ENCODE data around the gene ELAC2.

The ELAC2 gene, protein sequence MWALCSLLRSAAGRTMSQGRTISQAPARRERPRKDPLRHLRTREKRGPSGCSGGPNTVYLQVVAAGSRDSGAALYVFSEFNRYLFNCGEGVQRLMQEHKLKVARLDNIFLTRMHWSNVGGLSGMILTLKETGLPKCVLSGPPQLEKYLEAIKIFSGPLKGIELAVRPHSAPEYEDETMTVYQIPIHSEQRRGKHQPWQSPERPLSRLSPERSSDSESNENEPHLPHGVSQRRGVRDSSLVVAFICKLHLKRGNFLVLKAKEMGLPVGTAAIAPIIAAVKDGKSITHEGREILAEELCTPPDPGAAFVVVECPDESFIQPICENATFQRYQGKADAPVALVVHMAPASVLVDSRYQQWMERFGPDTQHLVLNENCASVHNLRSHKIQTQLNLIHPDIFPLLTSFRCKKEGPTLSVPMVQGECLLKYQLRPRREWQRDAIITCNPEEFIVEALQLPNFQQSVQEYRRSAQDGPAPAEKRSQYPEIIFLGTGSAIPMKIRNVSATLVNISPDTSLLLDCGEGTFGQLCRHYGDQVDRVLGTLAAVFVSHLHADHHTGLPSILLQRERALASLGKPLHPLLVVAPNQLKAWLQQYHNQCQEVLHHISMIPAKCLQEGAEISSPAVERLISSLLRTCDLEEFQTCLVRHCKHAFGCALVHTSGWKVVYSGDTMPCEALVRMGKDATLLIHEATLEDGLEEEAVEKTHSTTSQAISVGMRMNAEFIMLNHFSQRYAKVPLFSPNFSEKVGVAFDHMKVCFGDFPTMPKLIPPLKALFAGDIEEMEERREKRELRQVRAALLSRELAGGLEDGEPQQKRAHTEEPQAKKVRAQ

DNA sequence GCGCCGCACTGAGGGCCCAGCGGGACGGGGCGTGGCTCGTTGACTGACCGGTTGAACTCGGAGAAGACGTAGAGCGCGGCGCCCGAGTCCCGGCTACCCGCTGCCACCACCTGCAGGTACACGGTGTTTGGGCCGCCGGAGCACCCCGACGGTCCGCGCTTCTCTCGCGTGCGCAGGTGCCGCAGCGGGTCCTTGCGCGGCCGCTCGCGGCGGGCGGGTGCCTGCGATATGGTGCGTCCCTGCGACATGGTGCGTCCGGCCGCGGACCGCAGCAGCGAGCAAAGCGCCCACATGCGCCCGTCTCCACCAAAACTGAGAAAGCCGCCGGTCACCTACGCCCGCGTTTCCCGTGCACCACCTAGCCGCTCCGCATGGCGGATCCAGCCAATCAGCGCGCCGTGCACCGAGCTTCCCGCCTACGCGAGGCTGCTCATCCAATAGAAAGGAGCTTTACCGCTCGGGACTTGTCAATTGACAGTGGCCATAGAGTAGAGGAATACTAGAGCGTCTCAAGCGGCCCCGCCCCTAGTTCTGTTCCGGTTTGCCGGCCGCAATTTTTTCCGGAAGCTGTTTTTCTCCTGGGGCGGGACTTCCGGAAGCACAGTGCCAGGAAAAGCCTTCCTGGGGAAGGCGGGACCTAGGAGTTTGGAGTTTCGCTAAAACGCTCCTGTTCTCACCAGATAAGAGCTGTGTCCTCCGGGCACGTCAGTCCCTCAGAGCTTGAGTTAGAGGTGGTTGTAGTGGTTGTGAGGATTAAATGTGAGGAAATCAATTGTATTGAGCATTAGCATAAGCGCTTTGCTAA, at the start of gene ELAC2:
Gene ELAC2 (minus strand): TSS at position 373 of the 805 bp plus-strand sequence. CDS start 80 bp downstream, at position 293.
- peak; percentile 73 for DNase-seq

DNA sequence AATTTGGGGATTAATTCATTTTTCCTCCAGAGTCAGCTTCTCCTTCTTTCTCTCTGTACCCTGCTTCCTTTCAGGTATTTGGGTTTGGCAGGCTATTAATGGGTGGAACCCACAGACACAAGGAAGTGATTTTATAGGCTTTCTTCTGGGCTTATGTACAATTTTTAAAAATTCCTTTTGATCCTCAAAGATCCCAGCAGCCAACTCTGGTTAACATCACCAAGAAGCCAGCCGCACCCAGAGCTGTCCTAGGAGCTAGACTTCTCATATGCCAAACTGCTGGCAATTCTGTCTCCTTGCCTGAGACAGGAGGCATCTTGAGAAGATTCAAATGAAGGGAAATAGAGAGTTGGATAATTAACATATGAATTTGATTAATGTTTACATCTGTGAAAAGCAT, 47.2 kb upstream of the ELAC2 start:
- DNase-seq = no peak

DNA sequence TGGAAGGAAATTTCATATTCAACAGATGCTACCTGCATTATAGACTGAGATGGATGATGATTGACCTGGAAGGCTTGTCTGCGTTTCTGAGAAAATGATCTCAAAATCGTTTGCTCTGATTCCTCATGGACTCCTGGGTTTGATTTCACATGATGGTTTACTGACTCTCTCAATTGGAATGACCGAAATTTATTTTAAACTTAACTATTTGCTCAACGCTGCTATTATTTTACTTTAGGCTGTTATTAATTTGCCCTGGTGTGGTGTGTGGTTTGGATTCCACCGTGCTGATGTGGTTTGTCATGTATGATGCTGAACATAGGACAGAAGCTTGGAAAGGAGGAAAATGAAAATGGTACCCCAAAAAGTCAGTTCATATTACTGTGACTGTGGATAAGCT, 37.3 kb upstream of the ELAC2 start:
- DNase-seq = no peak

DNA sequence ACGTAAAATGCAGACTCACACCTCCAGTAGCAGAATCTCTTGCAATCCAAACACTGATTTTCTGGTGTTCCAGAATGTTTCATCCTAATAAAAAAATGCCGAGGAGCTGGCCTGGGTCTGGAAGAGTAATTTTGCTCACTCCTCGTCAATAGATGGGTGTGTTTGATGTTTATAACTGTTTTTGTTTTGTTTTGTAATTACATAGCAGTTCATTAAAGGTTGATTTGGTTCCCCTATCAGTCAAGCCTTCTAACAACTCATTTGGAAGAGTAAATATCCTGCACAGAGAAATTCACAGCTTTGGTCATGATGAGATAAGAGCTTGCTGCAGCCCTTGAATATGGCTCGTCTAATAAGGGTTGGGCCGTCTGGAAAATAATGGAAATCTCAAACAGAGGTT, 36.8 kb upstream of the ELAC2 start:
- DNase-seq = no peak

DNA sequence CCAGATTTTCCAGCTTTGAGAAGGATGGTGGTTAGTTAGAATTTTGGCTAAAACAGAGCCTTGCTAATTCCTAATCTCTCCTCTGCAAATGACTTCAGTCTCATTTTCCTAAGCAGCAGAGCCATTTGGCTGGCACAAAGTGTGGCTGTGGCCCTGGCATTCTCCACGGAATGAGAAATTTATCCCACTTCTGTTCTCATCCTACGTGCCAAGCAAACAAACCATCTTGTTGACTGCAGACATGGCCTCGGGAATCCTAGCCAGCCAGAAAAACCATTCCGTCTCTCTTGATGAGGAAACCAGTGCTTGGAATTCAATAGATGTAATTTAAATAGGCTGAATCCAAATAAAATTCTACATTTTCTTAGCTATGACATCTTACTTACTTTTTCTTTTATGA, 34.1 kb upstream of the ELAC2 start:
- no peak for DNase-seq

DNA sequence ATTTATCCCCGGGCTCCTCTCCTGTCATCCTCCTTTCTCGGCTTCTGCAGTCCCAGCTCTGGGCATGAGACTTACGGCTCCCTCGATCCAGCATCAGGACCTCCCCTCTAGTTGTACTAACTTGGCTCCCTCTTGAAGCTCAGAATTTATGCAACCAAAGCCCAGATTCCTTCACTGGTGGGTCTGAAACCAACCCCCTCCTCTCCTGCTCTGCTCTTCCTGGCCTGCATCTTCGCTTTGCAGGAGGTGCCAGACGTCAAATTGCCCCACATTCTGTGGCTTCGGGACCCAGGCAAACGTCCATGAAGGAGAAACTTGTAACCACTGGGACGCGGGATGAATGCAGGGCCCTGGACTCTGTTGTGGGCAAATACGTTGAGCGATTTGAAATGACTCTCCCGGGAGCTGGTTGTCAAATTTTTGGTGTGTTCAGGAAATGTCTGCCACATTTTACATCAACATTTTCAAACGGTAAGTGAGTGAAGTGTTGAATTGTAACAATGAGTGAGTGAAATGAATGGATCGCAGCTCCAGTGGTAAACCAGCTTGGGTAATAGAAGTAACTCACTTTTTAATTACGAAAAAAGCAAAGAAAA, 29.3 kb upstream of the ELAC2 start:
- DNase-seq = no peak

DNA sequence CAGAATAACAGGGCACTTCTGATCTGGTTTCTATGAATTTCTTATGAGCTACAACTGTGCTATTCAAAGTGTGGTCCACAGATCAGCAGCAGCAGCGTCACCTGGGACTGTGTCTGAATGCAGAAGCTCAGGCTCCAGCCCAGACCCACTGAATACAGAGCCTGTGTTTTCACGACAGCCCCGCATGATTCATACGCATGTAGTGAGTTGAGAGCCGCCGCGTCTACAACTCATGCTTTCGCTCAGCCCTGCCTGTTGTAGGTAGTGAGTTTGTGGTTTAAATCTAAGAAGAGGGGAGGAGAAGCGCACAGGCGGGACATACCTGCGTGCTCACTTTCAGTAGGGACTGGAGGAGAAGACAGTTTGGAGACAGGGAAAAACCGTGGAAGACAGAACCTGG, 28.5 kb upstream of the ELAC2 start:
- DNase-seq = no peak

DNA sequence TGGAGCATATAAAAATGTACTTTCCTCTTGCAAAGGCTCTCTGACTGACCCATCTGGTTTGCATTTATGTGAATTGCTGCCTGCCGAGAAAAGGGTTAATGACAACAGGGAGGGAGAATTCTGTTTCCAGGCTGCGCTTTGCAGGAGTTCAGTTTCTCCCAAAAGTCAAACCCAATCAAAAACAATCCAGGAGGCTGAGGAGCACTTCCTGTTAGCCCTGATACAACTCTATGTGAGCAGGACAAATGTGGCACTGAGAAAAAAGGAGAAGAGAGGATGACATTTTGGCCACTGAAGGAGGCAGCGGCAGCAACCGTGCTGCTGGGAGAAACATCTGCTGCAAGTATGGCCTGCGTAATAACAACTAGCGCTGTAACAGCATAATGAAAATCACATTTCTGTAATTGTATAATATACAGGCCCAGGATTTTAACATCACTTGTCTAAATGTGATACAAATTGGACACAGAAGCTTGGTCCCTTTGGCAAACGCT, 26.8 kb upstream of the ELAC2 start:
- no peak for DNase-seq

DNA sequence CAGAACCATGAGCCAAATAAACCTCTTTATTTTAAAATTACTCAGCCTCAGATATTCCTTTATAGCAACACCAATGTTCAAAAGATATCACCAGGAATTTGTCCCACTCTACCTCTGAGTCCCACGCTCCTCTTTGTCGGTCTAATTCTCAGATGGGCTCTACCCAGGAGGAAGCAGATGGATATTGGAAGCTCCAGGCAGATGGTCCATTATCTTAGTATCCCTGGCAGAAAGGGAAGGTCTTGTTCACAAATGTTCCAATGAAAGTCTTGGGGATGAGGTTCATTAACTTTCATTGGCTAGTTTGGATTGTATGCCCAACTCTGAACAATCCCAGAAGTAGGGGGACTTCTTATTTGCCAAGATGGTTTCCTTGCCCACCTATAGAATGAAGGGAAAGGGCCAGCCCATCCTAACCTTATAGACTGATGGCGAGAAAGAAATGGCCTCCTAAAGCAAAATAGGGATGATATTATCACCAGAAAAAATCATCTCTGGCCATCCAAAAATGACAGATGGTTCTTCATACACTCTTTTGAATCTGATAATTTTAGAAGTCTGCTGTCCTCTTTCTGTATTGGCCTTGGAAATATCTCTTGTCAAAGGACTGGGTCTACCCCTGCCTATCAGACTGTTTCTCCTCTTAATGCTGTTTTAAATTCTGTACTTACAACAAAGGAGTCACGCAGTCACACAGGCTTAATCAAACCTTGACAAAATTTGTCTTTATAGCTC, 21.3 kb upstream of the ELAC2 start:
- no peak for DNase-seq

DNA sequence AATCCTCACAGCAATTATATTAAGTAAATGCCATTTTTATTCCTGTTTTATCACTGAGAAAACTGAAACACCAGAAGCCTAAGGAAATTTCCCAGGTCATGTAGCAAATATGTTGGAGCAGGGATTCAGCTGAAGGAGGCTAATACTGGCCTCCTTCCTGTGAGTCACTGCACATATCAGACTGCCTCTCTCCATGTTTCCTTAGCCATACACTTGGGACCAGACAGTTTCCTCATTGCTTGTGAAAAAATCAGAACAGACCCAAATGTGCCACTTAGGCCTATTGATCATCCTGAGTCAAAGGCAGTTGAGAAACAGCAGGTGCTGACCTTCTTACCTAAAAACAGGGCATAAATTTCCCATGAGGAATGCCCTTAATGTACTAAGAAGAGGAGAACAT, 18.9 kb upstream of the ELAC2 start:
- DNase-seq = no peak

DNA sequence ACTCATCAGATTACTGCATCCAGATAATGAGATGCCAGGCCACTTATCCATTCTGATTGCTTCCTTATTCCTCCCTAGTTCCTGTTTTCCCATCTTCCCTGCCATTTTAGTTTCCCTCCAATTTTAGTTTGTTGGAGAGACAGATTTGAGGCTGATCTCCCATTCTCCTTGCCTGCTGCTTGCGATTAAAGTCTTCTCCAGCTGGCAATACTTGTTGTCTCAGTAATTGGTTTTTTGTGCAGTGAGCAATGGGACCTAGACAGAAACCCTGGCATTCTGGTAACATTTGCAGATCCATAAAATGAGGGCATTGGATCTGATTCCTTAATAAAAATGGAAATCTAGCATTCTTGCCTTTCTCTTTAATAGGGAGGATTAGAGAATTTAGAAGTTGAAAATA, 17.6 kb upstream of the ELAC2 start:
- no peak for DNase-seq

DNA sequence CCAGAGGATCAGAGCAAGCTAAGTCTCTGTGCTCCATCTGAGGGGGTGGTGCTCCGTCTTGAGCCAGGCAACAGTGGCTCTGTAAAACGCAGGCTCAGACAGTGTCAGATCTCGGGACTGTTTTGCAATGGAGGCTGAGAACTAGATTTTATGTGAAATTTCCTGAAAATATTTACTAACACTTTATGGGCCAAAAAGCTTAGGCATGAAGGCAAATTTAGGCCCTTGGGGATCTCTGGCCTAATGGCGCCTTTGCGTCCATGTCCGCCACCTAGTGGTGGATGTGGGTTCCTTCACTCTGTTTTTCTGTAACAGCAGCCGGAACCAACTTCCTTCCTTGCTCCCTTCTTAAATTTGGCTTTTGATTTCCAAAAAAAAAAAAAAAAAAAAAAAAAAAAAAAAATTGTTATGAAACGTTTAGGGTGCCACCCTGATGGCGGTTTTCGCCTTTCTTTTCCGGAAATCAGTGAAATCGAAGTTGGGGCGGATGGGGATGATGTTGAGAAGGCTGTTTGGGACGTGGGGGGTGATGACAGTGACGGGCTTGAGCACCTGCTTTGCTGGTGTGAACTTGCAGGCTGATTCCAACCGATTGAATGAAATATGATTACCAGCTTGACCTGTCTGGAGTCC, 14.0 kb upstream of the ELAC2 start:
- no peak for DNase-seq

DNA sequence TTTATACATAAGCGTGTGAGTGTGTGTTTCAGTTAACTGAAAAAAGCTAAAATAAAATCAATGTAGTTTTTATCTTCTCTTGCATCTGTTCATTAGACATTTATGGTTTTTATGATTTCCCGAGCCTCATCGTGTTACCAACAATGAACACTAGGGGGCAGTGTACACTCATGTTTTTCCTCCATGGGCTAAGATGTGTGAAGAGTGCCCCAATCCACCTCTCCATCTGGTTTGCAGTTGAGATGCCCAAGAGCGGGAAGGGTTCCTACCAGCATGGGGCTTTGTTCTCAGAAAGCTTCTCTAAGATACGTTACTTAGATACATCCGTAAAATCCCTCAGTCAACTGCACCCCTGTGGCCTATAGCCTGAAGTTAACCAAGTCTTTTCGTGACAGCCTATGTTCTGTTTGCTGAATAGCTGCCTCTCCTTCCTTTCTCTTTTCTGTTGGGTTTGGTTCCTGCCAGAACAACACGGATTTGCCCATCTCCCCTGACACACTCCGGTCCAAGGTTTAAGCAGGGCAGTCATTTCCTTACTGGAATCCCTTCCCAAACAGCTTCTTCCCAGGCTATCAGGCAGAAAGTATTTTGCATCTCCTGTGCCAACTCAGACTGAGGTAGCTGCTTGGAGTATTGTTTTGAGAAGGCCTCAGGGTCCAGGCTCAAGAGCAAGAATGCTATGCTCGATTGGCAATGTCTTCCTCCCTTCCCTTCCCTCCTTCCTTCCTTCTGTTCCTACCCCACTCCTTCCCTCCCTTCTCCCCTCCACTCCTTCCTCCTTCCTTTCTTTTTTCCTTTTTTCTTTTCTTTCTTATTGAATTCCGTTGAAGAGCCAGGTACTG, 12.9 kb upstream of the ELAC2 start:
- DNase-seq = peak; percentile 25

DNA sequence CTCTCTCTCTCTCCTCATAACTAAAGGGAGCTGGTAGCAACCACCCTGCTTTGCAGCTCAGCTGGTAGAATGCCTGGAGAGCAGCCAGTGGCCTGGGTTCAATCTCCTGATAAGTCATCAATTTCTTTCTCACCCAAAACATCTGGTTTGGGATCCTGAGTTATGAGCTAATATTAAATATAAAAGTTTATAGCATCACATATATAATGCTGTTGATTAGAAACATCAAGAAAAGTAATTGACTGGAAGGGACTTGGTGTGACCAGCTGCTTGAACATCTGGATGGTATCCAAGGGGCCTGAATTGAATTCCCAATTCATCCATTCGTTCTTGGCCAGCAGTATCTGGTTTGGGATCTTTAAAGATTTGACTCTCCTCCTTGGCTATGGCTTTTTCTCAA, 12.2 kb upstream of the ELAC2 start:
- no peak for DNase-seq

DNA sequence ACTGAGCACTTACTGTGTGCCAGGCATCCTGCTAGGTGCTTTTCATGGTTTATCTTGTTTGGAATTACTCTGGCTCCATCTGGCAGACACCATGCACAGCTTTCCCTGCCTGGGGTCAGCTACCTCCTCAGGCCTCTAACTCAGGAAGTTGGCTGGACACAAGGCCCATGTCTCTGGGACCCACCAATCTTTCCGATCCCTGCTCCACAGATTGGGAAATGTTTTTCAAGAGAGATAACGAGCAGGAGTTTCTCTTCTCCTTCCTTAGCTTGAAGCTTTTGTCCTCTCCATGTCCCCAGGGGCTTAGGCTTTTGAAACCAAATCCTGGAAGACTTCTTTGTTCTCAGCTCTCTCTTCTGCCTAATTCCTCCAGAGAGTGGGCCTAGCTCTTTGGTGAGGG, 11.5 kb upstream of the ELAC2 start:
- DNase-seq = no peak

DNA sequence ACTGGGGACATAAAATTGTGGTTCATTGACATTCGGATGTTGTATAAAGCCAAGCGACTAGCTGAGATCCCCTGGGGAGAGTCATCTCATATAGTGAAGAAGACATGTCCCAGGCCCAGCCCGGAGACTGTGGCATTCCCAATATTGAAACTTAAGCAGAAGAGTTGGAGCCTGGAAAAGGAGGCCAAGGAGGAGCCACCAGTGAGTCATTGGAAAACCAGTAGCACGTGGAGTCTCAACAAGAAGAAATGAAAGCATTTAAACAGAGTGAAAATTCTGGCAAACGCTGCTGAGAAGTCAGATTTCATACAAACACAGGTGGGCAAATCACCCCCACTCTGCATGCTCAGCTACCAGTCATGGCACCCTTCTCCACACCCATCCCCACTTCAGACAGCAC, 9.4 kb upstream of the ELAC2 start:
- DNase-seq = no peak

DNA sequence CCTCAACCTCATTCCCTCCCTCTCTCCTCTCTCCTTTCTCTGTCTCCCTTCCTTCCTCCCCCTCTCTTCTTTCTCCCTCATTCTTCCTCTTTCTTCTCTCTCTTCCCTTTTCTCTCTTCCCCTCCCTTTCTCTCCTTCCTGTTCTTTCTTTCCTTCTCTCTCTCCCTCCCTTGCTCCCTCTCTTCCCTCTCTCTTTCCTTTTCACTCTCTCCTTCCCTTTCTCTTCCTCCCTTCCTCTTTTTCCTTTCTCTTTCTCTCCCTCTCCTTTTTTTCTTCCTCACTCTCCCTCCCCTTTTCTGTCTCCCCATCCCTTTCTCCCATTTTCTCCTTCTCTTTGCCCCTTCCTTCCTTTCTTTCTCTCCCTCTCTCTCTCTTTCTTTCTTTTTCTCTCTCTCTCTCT, 7.9 kb upstream of the ELAC2 start:
- DNase-seq = no peak

DNA sequence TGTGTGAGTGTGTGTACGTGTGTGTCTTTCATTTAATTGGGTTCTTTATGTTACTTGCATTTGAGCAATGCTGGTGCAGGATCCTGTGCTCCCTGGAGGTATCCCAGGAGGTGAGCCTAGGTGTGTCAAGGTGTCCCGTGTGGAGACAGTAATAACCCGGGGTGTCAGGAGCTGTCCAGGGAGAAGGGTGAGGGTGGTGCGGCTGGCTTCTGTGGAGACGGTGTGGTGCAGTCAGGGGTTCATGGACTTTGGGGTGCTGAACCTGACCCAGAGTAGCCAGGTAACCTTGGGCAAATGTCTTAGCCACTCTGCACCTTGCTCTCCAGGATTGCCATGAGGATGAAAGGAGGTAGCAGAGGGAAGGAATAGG, 7.4 kb upstream of the ELAC2 start:
- no peak for DNase-seq

DNA sequence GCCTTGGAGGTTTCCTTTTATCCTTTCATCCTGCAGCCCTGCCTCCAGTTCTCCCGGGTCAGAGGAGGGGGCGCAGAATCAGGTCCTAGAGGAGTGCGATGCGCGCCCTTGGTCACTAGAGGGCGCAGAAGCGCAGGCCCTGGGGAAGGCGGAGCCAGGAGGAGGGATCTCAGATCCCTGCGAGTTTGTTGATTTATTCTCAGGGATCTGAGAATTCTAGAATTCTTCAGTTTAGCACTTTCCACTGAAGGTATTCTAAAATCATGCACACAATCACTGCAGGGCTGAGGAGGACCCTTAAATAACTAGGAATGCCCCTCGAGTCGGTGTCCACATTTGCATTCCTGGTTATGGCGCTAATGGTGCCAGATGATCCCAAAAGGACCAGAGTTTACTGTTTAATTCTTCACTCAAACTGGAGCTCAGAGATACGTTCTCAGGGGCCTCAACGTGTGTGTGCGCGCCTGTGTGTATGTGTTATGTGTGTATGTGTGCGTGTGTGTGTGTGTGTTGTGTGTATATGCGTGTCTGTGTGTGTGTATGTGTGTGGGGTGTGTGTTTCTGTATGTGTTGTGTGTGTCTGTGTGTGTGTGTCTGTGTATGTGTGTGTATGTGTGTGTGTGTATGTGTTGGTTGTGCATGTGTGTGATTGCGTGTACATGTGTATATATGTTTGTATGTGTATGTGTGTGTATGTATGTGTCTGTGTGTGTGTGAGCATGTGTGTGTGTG, 6.9 kb upstream of the ELAC2 start:
- peak; percentile 5 for DNase-seq

DNA sequence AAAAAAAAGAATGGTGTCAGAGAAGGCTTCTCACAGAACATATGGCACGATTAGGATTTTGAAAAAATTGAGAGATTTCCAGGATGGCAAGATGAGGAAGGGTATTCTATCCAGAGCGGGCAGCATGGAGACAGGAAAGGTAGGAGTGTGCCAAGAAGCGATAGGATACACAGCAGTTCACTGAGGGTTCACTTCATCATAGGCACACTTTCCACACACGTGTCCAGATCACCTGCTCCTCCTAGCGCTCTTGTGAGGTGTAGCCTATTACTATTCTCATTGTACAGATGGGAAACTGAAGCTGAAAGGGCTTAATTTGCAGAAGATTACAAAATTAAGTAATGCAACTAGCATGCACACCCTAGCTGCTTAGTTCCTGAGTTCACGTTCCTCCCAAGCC, 6.2 kb upstream of the ELAC2 start:
- DNase-seq = no peak

Data from KG1 (cell line).